HG03439 (cell line): ENCODE data around the gene RAP1GAP2.
"Not testable (repeated sequence)": the region's sequence is repeated elsewhere in the genome, so short reads cannot be mapped to it uniquely, and the experiment has no call there.

Experiments
- ATAC-seq: cut with Tn5 transposase; IDR thresholded peaks from one replicate; pipeline ENCODE4 v1.9.1; 2021; ENCODE audit warnings: mild to moderate bottlenecking, moderate library complexity; ENCODE audit not compliant: unreplicated experiment

Gene RAP1GAP2

DNA sequence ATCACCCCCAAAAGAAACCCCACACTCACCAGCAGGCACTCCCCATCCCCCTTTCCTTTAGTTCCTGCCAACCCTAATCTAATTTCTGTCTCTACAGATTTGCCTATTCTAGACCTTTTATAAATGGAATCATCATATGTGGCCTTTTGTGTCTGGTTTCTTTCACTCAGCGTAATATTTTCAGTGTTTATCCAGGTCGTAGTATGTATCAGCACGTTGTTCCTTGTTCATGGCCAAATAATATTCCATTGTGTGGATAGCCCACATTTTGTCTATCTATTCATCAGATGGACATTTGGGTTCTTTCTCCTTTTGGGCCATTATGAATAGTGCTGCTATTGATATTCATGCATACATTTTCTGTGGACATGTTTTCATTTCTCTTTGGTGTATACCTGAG lies 193.6 kb downstream of the RAP1GAP2 start:
- ATAC-seq: no peak

DNA sequence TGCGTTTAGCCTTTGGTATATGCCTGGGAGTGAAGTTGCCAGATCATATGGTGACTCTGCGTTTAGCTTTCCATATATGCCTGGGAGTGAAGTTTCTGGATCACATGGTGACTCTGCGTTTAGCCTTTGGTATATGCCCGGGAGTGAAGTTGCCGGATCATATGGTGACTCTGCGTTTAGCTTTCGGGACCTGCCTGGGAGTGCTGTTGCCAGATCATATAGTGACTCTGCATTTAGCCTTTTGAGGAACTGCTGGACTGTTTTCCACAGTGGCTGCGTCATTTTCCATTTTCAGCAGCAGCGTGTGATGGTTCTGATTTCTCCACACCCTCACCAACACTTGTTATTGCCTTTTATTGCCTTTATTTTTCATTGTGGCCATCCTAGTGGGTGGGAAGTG lies 194.2 kb downstream of the RAP1GAP2 start:
- ATAC-seq: no peak

GRCh38 chr17:2991396-2992180 lies 195.3 kb downstream of the RAP1GAP2 start:
- not testable (repeated sequence) for ATAC-seq

DNA sequence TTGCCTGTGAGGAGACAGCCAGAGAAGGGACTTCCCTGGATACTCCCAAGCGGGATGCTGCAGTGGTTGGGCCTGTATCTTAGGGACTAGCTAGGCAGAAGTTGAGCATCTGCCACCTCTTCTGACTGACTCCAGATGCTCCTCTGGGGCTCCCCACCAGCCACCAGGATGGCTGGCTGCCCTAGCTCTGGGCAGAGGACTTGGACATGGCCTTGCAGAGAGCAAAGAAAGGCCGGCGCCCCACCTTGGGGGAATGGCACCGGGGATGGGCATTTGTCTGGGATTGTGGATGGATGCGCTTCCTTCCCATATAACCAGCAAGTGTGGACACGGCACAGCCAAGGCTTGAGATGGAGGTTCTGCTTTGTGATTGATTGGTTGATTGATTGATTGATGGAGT lies 198.2 kb downstream of the RAP1GAP2 start:
- ATAC-seq: no peak

DNA sequence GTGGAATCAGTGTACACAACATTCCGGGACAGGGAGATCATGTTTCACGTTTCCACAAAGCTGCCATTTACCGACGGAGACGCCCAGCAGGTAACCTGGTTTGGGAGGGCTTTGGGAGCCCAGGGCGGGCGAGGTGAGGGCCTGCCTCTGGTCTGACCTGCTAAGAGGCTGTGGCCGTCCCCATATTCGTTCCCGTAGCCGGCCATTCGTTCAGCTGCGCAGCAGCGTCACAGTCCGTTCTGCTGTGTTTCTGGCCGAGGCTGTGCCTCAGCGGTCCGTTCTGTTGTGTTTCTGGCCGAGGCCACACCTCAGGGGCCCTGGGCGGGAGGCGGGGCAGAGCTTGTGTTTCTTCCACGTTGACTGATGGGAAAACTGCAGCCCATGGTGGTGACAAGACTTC lies 199.1 kb downstream of the RAP1GAP2 start:
- ATAC-seq: no peak

DNA sequence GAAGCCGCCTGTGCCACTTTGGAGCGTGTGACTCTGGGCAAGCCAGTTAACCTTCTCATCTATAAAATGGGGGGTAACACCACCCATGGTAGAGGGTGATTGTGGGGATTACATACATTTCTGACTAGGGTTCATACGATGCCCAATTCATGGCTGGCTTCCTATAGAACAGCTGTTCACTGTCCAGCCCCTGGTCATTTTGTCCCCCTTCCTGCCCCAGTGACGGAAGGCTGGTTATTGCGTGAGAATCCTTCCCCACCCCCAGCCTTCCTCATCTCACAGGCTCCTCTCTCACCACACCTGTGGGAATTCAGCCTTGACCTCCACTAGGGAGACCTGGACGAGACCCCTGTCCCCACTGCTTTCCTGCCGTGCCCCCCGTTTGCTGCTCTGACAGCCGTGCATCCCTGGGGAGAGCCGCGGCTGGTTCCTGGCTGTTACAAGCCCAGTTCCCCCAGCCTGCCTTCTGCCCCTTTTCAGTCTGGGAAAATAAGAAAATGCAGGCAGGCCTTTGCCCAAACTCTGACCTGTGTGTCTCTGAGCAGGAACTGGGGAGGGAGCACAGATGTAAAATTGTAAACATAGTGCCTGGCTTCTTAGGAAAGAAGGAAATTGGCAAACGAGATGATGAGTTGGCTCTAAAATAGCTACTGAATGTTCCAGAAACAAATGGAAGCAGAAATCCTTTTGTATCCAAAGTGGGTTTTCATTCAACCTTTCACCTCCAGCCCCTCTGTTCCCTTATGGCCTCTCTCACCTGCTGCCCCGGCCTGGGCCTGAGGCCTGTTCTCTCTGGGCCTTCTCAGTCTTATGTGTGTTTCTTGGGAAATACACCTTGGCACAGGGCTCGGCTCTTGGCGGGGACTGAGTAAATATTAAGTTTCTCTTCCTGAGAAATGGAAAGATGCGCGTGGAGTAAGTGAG lies 199.9 kb downstream of the RAP1GAP2 start:
- no peak for ATAC-seq

DNA sequence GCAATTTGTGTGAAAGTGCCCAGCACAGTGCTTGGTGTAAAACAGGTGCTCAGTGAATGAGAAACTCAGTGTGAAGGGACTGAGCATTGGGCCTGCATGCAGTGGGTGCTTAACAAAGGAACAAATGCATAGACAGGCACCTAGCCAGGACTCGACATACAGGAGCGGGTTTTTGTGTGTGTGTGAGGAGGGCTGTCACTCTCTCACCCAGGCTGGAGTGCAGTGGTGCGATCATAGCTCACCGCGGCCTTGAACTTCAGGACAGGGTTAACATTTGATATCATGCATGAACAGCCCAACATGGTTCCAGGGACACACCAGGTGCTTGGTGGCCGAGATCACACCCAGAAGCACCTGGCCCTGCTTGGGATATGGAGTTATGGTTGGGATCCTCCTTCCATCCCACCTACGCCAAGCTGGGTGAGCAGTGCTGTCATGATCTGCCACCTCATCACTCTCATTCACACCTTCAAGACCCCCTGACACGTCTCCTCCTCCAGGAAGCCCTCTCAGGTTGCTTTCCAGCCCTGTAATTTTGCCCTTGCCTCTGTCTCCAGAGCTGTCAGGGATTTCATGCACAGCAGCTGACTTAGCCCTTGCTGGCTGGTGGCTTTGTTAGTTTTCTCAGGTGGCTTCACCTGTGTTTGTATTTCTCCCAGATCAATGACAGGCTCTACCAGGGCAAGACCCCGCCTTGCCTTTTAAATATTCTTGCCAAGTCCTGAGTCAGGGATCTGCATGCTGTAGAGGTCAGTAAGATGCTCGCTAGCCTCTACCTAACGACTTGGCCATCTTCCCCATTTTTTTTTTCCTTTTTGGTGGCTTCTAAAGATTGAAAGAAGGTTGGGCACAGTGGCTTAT lies 200.8 kb downstream of the RAP1GAP2 start:
- ATAC-seq: no peak

GRCh38 chr17:2998469-2998901 lies 202.2 kb downstream of the RAP1GAP2 start:
- ATAC-seq: not testable (repeated sequence)

DNA sequence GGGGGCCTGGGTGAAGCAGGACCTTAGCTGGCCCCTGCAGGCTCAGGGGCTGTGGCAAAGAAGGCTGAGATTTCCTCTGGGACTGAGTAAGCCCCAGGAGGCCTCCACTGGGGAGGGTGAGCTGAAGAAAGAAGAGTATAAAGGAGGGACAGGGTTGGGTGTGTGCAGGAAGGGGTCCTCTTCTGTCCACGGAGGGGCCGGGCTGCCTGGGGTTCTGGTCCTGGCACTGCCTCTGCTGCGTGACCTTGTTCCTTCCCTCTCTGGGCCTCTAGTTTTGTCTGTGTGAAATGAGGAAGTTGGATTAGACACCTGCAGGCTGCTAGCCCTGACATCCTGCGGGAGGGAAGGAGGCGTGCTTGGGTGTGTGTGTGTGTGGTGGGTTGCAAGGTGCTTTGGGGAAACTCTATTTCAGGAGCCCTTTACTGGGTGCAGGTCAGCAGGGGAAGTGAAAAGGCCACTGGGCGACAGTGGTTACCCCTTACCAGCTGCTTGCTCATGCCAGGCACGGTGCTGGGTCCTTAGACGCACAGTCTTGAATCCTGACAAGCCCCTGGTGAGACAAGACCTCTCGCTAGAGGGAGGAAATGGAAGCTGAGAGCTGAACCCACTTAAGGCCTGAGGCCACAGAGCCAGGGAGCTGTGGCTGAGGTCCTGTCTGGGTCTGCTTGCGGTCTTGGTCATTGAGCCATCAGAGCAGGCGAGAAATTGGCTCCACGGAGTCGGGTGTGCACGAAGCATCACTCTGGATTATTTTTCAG lies 206.5 kb downstream of the RAP1GAP2 start:
- ATAC-seq: no peak

- ATAC-seq: peak; percentile 14
Observed at GRCh38 chr17:3003296-3004149, 207.3 kb downstream of the RAP1GAP2 start.

DNA sequence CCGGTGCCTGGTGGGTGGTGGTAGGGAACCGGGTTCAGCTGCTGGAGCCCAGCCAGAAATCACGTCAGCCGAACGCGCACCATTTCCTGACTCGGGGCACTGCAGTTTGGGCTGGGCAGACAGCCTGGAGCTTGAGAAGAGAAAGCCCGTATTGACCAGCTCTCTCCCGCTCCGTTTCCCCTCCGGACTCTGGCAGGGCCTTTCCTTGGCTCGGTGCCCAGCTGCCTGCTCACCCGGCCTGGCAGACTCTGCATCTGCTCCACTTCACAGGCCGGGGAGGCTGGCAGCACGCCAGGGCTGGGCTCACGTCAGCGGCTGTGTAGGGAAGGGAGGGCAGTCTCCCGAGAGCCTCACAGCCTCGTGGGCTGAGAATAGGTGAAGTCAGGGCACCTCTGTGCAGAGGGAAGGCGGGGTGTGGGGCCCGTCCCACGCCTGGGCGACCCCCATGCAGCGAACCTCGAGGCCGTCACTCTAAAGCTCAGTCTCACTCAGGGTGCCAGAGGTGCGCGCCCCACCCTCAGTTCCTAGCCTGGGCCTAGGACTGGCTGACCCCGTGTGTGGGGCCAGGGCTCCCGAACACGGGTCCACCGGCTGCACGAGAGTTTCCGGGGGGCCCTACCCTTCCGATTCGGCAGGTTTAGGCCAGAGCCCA lies 208.0 kb downstream of the RAP1GAP2 start:
- ATAC-seq: peak; percentile 31

- no peak for ATAC-seq
Observed at GRCh38 chr17:3004925-3005324, 208.7 kb downstream of the RAP1GAP2 start.

- no peak for ATAC-seq
Observed at GRCh38 chr17:3005696-3006095, 209.5 kb downstream of the RAP1GAP2 start.

DNA sequence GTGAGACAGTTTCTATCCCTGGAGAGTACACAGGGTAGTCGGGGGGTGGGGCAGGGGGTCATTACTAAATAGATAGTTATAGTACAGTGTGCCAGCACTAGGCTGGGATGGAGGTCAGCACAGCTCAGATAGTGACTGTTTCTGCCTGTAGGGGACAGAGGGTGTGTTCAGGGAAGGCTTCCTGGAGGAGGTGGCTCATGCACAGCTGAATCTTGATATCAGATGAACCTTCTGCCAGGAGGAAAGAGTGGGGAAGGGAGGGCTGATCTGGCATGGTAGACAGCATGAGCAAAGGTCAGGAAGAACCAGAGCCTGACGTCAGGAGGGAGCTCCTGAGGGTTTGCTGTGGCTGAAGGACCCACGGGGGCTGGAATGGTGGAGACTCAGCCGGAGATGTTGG lies 210.6 kb downstream of the RAP1GAP2 start:
- no peak for ATAC-seq

DNA sequence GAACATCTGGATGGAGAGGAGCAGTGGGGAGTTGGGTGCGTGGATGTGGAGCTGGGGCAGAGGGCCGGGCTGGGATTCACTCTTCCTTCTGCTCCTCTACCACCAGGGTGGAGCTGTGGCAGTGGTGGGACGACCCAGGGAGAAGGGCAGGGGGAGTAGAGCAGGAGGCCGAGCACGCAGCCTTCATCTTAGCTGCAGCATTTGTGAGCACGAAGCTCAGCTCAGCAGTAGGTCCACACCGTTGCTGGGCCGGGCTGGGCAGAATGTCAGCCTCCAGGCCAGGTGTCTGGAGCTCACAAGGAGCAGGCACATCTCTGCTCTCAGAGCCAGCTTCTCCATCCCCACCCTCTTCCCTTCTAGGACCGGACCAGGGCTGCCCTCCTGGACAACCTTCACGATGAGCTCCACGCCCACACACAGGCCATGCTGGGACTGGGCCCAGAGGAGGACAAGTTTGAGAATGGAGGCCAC lies 211.4 kb downstream of the RAP1GAP2 start:
- no peak for ATAC-seq

- no peak for ATAC-seq
Observed at GRCh38 chr17:3008336-3009288, 212.4 kb downstream of the RAP1GAP2 start.

GRCh38 chr17:3009411-3009920 lies 213.2 kb downstream of the RAP1GAP2 start:
- ATAC-seq: no peak
